Right lobe of liver (tissue), 4 donors: ENCODE results near the gene AP1B1.
A peak's percentile ranks its signal among the peaks of the same experiment; 100 is the strongest.

Source experiments
- CTCF ChIP-seq, 4 donors: fragments of 200-600 bp in 3 of 4; fragments of 450-650 bp in 1 of 4; IDR thresholded peaks; one replicate each; pipeline versions ENCODE4 v1.5.1 to v1.8.0; 2016 to 2022; ENCODE audit warnings: antibody characterized with exemption in 4 of 4, mild to moderate bottlenecking in 2 of 4
- POLR2A ChIP-seq: fragments of 450-650 bp; IDR thresholded peaks from one replicate; pipeline ENCODE4 v1.6.1; 2017; ENCODE audit warnings: antibody characterized with exemption, mild to moderate bottlenecking
- donor health status: DM: no; HTN: no; CAD: no.
- donor health status: DM: no; HTN: no; CAD: no.
- donor health status: DM: no; HTN: yes; CAD: no.

GRCh38 chr22:29302681-29303465 lies 85.5 kb downstream of the AP1B1 start:
- TF ChIP-seq POLR2A (no peak), CTCF (IDR thresholded peaks at IDR 0.05) (peak in 2 of 4 donors; percentile 10 to 12)
